ENCODE data around the gene ZNF689. TPM values are rescaled to one million over a fixed set of nuclear protein-coding genes. Genes with fewer than 3 reads are reported as not detected.
A peak's percentile ranks its signal among the peaks of the same experiment; 100 is the strongest.

Gene ZNF689
- total RNA-seq, 2 experiments from 2014 or later, result 14.8 to 15.5 TPM

DNA sequence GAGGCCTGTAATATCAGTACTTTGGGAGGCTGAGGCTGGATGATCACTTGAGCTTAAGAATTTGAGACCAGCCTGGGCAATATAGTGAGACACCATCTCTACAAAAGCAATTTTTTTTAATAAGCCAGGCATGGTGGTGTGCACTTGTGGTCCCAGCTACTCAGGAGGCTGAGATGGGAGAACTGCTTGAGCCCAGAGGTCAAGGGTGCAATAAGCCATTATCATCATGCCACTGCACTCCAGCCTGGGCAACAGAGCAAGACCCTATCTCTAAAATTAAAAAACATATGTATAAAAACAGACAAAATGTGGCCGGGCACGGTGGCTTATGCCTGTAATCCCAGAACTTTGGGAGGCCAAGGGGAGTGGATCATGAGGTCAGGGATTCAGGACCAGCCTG lies 21.5 kb downstream of the ZNF689 start:
- Mint-ChIP-seq H3K27ac (no peak overlapping the region), H3K9me3 (no peaks in the 10 kb centered on the region), H3K4me1 (peaks cover 19% of the 10 kb centered on the region)

DNA sequence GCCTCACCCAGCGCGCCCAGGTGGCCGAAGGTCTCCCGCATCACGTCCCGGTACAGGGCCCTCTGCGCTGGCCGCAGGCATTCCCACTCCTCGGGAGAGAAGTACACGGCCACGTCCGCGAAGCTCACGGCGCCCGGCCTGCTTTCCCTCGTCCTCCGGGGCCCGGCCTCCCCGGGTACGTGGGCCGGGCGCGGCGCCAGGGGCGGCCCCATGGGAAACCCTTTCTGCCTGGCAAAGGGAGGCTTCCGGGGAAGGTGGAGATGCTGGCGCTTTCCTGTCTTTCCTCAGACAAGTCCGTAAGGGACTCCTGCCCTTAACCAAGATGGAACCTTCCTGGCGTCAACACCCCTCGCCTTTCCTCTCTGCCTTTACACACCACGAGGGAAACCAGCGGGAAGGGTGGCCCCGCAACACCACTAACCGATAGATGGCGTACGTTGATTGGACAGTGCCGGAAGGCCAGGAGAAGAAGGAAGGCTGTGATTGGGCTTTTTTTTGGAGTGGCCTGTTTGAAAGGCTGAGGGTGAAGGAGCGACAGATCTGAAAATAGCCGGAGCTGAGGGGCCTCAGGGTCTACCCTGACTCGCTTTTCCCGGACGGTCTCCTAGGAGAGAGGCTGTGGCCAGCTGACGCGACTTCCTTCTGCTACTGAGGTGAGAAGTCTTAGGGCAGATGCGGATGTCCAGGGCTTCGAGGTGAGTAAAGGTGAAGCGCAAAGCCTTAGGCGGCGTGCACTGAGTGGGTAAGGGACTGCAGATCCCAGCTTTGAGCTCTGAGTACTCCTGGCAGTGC lies 24.6 kb downstream of the ZNF689 start, which contains the start of gene ZNF785:
TSS of gene ZNF785 (minus strand) at position 298 of the 792 bp plus-strand sequence. CDS start at position 212, 86 bp downstream.
- Mint-ChIP-seq H3K27me3 (no peaks in the 10 kb centered on the region), H3K27ac (peak within 1 kb of the TSS; percentile 94), H3K4me1 (peaks cover 21% of the 10 kb centered on the region), H3K36me3 (peaks cover 35% of the 10 kb centered on the region), H3K4me3 (peak within 1 kb of the TSS; percentile 90), H3K9me3 (no peaks in the 10 kb centered on the region)
- DNase-seq, result peak; percentile 92

More for the DNA sequence above, 21.5 kb downstream of the ZNF689 start:
- Mint-ChIP-seq H3K36me3 (peaks cover 26% of the 10 kb centered on the region), H3K27me3 (no peaks in the 10 kb centered on the region), H3K4me3 (no peak overlapping the region)
- no peak for DNase-seq

GRCh38 chr16:30585022-30585399 lies 25.2 kb downstream of the ZNF689 start:
- Mint-ChIP-seq H3K4me3 (peak overlapping the region; percentile 90), H3K4me1 (peaks cover 21% of the 10 kb centered on the region), H3K36me3 (peaks cover 35% of the 10 kb centered on the region), H3K27me3 (no peaks in the 10 kb centered on the region), H3K9me3 (no peaks in the 10 kb centered on the region), H3K27ac (peak overlapping the region; percentile 94)
- no peak for DNase-seq

DNA sequence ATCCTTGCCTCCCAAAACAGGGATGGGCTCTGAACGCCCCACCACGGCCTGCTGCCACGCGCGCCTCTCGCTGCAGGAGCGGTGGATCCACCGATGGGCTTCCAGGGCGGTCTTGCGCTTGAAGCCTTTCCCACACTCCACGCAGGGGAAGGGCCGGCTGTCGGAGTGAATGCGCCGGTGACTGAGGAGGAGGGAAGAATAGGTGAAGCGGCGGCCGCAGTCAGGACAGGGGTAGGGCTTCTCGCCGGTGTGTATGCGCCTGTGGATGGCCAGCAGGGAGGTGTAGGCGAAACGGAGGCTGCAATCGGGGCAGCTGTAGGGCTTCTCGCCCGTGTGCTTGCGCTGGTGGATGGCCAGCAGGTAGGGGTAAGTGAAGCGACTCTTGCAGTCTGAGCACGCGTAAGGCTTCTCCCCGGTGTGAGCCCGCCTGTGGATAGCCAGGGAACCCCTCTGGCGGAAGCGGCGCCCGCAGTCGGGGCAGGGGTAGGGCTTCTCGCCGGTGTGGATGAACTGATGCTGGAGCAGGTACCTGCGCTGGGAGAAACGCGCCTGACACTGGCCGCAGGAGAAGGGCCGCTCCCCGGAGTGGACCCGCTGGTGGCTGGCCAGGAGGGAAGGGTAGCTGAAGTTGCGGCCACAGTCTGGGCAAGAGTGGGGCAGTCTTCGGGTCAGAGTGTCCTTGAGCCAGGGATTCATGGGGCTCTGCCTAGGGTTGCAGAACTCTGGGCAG lies 27.4 kb downstream of the ZNF689 start:
- peaks cover 31% of the 10 kb centered on the region for H3K36me3 Mint-ChIP-seq
- no peak overlapping the region for H3K27ac Mint-ChIP-seq
- DNase-seq, result no peak
- no peaks in the 10 kb centered on the region for H3K9me3 Mint-ChIP-seq
- no peaks in the 10 kb centered on the region for H3K27me3 Mint-ChIP-seq
- H3K4me1 Mint-ChIP-seq, result peaks cover 21% of the 10 kb centered on the region
- no peak overlapping the region for H3K4me3 Mint-ChIP-seq

GRCh38 chr16:30581457-30581856 lies 28.7 kb downstream of the ZNF689 start:
- Mint-ChIP-seq H3K9me3 (no peaks in the 10 kb centered on the region), H3K27me3 (no peaks in the 10 kb centered on the region), H3K27ac (no peak overlapping the region)

DNA sequence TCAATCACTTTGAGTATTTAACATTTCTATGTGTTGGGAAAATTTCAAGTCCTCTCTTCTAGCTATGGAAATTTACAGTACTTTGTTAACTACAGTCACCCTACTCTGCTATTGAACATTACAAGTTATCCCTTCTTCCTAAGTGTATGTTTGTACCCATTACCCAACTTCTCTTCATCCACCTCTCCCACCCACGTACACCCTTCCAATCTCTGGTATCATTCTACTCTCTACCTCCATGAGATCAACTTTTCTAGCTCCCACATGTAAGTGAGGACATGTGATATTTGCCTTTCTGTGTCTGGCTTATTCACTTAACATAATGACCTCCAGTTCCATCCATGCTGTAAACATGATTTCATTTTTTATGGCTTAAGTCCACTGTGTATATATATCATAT lies 35.5 kb downstream of the ZNF689 start:
- Mint-ChIP-seq H3K4me1 (peaks cover 19% of the 10 kb centered on the region), H3K4me3 (no peak overlapping the region), H3K27ac (peak overlapping the region; percentile 30), H3K27me3 (no peaks in the 10 kb centered on the region), H3K36me3 (peaks cover 2% of the 10 kb centered on the region), H3K9me3 (no peaks in the 10 kb centered on the region)
- DNase-seq, result no peak

More at GRCh38 chr16:30581457-30581856, 28.7 kb downstream of the ZNF689 start:
- Mint-ChIP-seq H3K36me3 (peaks cover 21% of the 10 kb centered on the region), H3K4me3 (no peak overlapping the region), H3K4me1 (peaks cover 11% of the 10 kb centered on the region)
- no peak for DNase-seq

DNA sequence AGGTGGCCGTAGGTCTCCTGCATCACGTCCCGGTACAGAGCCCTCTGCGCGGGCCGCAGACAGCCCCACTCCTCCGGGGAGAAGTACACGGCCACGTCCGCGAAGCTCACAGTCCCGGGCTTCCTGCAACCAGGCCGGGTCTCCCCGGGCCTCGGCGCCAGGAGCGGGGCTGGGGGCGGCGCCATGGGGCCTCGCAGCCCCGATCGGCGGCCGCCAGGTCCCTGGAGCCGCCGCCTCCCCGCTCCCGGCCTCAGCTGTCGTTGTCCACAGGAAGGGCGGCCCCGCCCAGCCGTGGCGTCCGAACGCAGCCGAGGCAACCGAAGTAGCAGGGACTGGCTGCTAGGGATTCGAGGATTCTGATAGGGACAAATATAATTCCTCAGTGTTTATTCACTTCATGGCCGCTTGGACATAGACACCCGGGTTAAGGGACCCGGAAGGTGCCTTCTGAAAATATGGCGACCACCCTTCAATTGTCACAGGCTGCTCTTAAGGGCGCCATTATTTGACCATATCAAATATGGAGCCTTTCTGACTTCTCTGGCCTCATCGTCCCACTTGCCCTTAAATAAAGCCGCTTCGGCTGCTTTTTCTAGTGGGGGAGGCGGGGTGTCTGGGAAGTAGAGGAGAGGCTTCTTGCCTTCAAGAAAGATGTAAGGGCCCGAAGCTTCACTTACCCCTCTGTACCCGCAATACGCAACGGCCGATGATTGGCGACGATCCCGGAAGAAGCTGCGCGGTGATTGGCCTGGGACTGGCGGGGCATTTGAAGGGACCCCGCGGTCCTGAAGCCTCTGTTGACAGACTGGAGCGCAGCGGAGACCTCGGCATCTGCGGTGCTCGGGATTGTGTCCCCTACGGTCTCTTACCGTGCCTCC lies 38.5 kb downstream of the ZNF689 start, which contains the start of gene ZNF688:
TSS of gene ZNF688 (minus strand) at position 270 of the 878 bp plus-strand sequence. CDS start at position 185, 85 bp downstream.
- Mint-ChIP-seq H3K9me3 (no peaks in the 10 kb centered on the region), H3K27ac (peak within 1 kb of the TSS; percentile 90), H3K36me3 (peaks cover 4% of the 10 kb centered on the region), H3K27me3 (no peaks in the 10 kb centered on the region), H3K4me1 (peaks cover 38% of the 10 kb centered on the region), H3K4me3 (peak within 1 kb of the TSS; percentile 95)
- peak; percentile 94 for DNase-seq

- DNase-seq, result no peak
- H3K4me1 Mint-ChIP-seq, result peaks cover 37% of the 10 kb centered on the region
- no peaks in the 10 kb centered on the region for H3K27me3 Mint-ChIP-seq
- H3K4me3 Mint-ChIP-seq, result peak overlapping the region; percentile 95
- peak overlapping the region; percentile 90 for H3K27ac Mint-ChIP-seq
- H3K36me3 Mint-ChIP-seq, result peaks cover 4% of the 10 kb centered on the region
- H3K9me3 Mint-ChIP-seq, result no peaks in the 10 kb centered on the region
These were observed 39.3 kb downstream of the ZNF689 start for GRCh38 chr16:30570636-30571444.

DNA sequence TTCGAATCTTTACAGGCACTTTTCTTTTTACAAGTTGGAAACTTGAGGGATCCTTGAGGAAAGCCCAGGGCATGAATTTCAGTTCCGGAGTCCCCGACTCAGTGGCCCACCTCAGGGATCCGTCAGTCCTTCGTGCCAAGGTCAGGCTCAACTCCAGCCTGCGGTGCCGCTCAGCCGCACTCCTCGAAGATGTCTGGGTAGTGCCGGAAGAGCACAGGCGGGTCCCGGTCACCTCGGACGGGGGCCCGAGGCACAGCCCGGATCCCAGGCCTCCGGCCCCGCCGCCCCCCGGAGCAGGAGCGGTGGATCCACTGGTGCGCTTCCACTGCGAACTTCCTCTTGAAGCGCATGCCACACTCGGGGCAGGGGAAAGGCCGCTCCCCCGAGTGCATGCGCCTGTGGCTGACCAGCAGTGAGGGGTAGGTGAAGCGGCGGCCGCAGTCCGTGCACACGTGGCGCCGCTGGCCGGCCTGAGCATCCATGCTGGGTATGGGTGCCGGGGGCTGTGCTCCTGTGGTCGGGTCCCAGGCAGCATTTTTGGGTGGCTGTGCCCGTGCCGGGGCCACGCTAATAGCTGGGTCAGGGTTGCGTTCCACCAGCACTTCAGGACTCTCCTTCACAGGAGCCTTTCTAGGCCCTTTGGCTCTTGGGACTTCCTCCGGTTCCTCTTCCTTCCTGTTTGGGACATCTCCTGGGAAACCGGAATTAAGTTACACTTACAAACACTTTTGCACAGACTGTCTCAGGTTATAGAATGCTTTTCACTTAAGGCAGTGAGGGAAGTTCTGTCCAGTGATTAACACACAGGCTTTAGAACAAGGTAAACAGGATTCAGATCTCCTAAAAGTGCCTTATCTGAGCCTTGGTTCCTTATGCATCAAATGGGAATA lies 40.2 kb downstream of the ZNF689 start:
- no peaks in the 10 kb centered on the region for H3K27me3 Mint-ChIP-seq
- H3K27ac Mint-ChIP-seq, result no peak overlapping the region
- no peaks in the 10 kb centered on the region for H3K9me3 Mint-ChIP-seq
- H3K4me1 Mint-ChIP-seq, result peaks cover 37% of the 10 kb centered on the region
- H3K4me3 Mint-ChIP-seq, result peak overlapping the region; percentile 95
- peaks cover 4% of the 10 kb centered on the region for H3K36me3 Mint-ChIP-seq
- no peak for DNase-seq

DNA sequence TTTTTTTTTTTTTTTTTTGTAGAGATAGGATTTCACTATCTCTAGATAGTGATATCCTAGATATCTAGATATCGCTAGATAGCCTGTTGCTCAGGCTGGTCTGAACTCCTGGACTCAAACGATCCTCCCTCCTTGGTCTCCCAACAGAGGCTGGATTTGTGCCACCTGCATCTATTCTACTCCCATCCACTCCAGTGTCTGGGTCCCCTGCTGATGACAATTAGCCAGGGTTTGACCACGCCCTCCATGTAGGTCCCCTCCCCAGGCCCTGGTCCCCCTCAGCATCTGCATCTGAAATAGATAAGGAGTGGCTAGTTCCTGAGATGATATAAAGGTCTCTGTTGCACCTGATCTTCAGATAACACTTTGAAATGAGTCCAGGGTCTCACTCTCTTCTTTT lies 40.9 kb downstream of the ZNF689 start:
- peaks cover 4% of the 10 kb centered on the region for H3K36me3 Mint-ChIP-seq
- H3K4me1 Mint-ChIP-seq, result peaks cover 33% of the 10 kb centered on the region
- no peak for DNase-seq
- peak overlapping the region; percentile 54 for H3K27ac Mint-ChIP-seq
- H3K9me3 Mint-ChIP-seq, result no peaks in the 10 kb centered on the region
- H3K4me3 Mint-ChIP-seq, result no peak overlapping the region
- no peaks in the 10 kb centered on the region for H3K27me3 Mint-ChIP-seq

DNA sequence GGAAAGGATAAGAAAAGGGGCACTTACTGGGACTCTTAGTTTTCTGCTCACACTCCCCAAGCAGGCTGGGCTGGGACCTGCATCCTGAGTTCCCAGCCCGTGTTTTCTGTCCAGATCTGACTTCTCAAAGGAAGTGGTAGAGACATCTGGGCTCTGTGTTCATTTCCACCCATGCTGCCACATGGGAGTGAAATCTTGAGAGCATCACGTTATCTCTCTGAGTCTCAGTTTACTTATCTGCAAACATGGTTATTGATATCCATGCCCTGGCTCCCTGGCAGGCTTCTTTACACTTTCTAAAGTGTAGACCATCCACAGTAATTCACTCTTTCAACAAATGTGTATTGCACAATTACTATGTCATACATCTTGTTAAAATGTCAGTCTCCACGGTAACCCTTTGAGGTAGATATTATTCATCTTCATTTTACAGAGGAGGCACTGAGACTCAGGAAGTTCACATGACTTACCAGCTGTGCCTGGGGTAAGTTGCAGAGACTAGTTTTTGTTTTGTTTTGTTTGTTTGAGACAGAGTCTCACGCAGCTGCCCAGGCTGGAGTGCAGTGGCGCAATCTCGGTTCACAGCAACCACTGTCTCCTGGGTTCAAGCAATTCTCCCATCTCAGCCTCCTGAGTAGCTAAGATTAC lies 42.1 kb downstream of the ZNF689 start:
- peak overlapping the region; percentile 64 for H3K4me3 Mint-ChIP-seq
- peak; percentile 44 for DNase-seq
- no peaks in the 10 kb centered on the region for H3K27me3 Mint-ChIP-seq
- peaks cover 29% of the 10 kb centered on the region for H3K4me1 Mint-ChIP-seq
- peak overlapping the region; percentile 85 for H3K27ac Mint-ChIP-seq
- H3K36me3 Mint-ChIP-seq, result peaks cover 4% of the 10 kb centered on the region
- H3K9me3 Mint-ChIP-seq, result no peaks in the 10 kb centered on the region

DNA sequence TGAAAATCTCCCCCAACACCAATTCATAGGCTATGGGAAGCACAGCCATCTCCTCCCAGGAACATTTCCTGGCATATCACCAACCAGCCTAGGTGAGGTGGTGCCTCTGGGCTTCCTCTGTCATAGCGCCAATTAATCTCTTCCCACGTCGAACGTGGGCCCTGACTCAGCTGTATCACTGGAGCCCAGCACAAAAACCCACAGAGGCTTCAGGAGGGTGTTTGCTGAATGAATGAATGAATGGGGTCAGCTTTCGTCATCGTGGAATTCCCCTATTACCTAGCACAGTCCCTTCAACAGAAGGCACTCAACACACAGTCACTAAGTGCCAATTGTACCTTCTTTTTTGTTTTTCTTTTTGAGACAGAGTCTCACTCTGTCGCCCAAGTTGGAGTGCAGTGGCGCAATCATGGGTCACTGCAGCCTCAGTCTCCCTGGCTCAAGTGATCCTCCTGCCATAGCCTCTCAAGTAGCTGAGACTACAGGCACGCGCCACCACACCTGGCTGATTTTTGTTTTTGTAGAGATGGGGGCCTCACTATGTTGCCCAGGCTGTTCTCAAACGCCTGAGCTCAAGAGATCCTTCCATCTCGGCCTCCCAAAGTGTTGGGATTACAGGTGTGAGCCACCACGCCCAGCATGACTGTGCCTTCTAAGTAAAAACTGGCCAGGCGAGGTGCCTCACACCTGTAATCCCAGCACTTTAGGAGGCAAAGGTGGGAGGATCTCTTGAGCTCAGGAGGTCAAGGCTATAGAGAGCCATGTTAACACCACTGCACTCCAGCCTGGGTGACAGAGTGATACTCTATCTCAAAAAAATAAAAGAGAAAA lies 42.8 kb downstream of the ZNF689 start:
- H3K4me1 Mint-ChIP-seq, result peaks cover 27% of the 10 kb centered on the region
- no peaks in the 10 kb centered on the region for H3K9me3 Mint-ChIP-seq
- peak; percentile 51 for DNase-seq
- peak overlapping the region; percentile 85 for H3K27ac Mint-ChIP-seq
- H3K4me3 Mint-ChIP-seq, result no peak overlapping the region
- H3K36me3 Mint-ChIP-seq, result peaks cover 4% of the 10 kb centered on the region
- no peaks in the 10 kb centered on the region for H3K27me3 Mint-ChIP-seq

Measured in activated naive CD8-positive, alpha-beta T cell treated with anti-CD3 and anti-CD28 coated beads for 36 hours (primary cell).